GM20000 (cell line): ENCODE measurements around the gene POLR1H.

Experiments used
- DNase-seq: peaks from one replicate; pipeline ENCODE4 v3.0.0; 2012; ENCODE audit warnings: low spot score
- CTCF ChIP-seq: IDR thresholded peaks from 2 replicates; pipeline ENCODE4 v1.5.1; 2012; ENCODE audit warnings: mild to moderate bottlenecking, control low read depth; ENCODE audit errors: extremely low read depth, missing control alignments

POLR1H gene

GRCh38 chr6:30042914-30043313 is 18.2 kb upstream of the POLR1H start:
- peak; percentile 50 for DNase-seq
- no peak for TF ChIP-seq CTCF

GRCh38 chr6:30043744-30044143 is 17.3 kb upstream of the POLR1H start:
- DNase-seq = no peak
- no peak for TF ChIP-seq CTCF

- TF ChIP-seq CTCF = no peak
- DNase-seq = no peak
Measured at GRCh38 chr6:30044630-30045029, 16.4 kb upstream of the POLR1H start.

- TF ChIP-seq CTCF = no peak
- DNase-seq = no peak
Measured at GRCh38 chr6:30047220-30047619, 13.8 kb upstream of the POLR1H start.

- TF ChIP-seq CTCF = no peak
- DNase-seq = no peak
Measured at GRCh38 chr6:30053682-30054081, 7.4 kb upstream of the POLR1H start.

- no peak for DNase-seq
- no peak for TF ChIP-seq CTCF
Measured at GRCh38 chr6:30055513-30055912, 5.6 kb upstream of the POLR1H start.

- TF ChIP-seq CTCF = no peak
- peak; percentile 23 for DNase-seq
Measured at GRCh38 chr6:30060606-30061091, 416 bp upstream of the POLR1H start.
